ENCODE data around the gene A1BG. TPM values are rescaled to one million over a fixed set of nuclear protein-coding genes. Genes with fewer than 3 reads are reported as not detected.
"Not testable (repeated sequence)": the region's sequence is repeated elsewhere in the genome, so short reads cannot be mapped to it uniquely, and the experiment has no call there.

A1BG gene
- total RNA-seq, 1 experiment from 2014 or later, result 29.0 TPM

- H3K4me3 ChIP-seq, result no peak overlapping the region
- DNase-seq, result no peak
- H3K36me3 ChIP-seq, result peaks cover 19% of the 10 kb centered on the region
- peaks cover 5% of the 10 kb centered on the region; the same call in 1 of the 2 replicates for H3K9me3 ChIP-seq
- H3K27me3 ChIP-seq, result peaks cover 2% of the 10 kb centered on the region; the same call in 1 of the 2 replicates
These were observed 22.8 kb downstream of the A1BG start for GRCh38 chr19:58330458-58330857.

- Histone ChIP-seq H3K4me3 (no peak overlapping the region), H3K36me3 (peaks cover 15% of the 10 kb centered on the region; the same call in 1 of the 2 replicates), H3K9me3 (peaks cover 5% of the 10 kb centered on the region; the same call in 1 of the 2 replicates), H3K27me3 (peaks cover 2% of the 10 kb centered on the region; the same call in 1 of the 2 replicates)
- DNase-seq, result no peak
These were observed 24.3 kb downstream of the A1BG start for GRCh38 chr19:58328999-58329398.

DNA sequence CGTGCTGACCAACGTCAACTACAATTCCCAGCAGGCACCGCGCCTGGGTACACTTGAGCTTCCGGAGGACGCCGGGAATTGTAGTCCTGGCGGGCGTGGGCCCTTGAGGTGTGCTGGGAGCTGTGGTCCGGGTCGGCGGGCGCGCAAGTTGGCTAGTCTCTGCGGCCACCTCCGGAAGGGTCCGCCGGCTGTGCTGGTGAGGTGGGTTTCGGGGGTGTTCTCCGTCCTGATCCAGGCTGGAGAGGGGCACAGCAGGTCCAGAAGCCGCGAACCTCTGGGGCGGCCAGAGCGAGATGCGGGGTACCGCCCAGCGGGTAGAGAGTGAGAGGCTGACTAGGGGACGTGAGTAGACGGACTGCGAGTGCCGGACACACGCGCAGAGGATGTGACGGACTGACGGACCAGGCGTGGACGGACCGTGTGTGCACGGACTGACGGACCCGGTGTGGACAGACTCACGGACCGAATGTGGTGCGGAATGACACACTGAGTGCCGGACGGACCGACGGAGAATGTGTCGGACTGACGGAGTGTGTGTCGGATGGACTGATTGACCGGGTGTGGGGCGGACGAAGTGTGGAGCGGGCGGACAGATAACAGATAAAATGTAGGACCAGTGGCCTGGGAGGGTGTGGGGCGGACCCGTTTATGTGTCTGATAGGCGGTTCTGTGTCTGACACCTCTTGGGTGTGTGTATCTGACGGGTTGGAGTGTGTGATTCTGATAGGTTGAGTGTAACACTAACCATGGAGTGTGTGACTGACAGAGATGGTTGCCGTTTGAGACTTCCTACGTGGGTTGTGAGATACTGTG is 26.2 kb downstream of the A1BG start, which contains the start of gene ZSCAN22:
TSS of gene ZSCAN22 (plus strand) at position 81 of the 813 bp plus-strand sequence. CDS start 7,809 bp downstream, outside the sequence.
- Histone ChIP-seq H3K27me3 (no peaks in the 10 kb centered on the region), H3K36me3 (peaks cover 14% of the 10 kb centered on the region), H3K9me3 (peaks cover 2% of the 10 kb centered on the region; the same call in 1 of the 2 replicates), H3K4me3 (peak within 1 kb of the TSS; percentile 89)
- DNase-seq, result peak; percentile 98

DNA sequence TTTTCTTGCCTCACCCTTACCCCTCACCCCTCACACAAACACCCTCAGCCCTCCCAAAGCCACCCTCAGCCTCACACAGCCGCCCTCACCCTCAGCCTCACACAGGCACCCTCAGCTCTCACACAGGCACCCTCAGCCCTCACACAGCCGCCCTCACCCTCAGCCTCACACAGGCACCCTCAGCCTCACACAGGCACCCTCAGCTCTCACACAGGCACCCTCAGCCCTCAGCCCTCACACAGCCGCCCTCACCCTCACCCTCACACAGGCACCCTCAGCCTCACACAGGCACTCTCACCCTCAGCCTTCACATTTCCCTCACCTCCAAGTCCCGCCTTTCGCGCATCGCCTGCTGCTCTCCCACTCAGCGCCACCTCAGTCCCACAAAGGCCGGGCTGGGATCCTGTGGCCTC is 26.8 kb downstream of the A1BG start:
- no peak for DNase-seq
- peak overlapping the region; percentile 89 for H3K4me3 ChIP-seq

GRCh38 chr19:58325311-58326022 is 27.8 kb downstream of the A1BG start:
- peak overlapping the region; percentile 89 for H3K4me3 ChIP-seq
- peaks cover 23% of the 10 kb centered on the region for H3K36me3 ChIP-seq
- H3K27me3 ChIP-seq, result no peaks in the 10 kb centered on the region
- DNase-seq, result no peak
- no peaks in the 10 kb centered on the region for H3K9me3 ChIP-seq

More for the DNA sequence above, 26.8 kb downstream of the A1BG start:
- Histone ChIP-seq H3K36me3 (peaks cover 20% of the 10 kb centered on the region), H3K27me3 (no peaks in the 10 kb centered on the region), H3K9me3 (peaks cover 2% of the 10 kb centered on the region; the same call in 1 of the 2 replicates)

DNA sequence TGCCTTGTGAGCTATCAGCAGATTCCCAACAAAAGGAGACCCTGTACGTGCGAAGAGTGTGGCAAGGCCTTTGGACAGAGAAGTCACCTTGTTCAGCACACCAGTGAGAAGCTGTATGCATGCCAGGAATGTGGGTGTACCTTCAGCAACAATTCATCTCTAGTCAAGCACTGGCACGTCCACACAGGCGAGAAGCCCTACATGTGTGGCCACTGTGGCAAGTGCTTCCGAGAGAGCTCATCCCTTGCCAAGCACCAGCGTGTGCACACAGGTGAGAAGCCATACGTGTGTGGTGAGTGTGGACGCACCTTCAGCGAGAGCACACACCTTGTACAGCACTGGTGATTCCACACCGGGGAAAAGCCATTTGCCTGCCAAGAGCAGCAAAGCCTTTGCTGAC is 34.1 kb downstream of the A1BG start:
- no peak overlapping the region for H3K4me3 ChIP-seq
- H3K36me3 ChIP-seq, result peaks cover 25% of the 10 kb centered on the region
- DNase-seq, result no peak
- no peaks in the 10 kb centered on the region for H3K9me3 ChIP-seq
- no peaks in the 10 kb centered on the region for H3K27me3 ChIP-seq

- no peak overlapping the region for H3K4me3 ChIP-seq
- DNase-seq, result no peak
- peaks cover 4% of the 10 kb centered on the region; the same call in 1 of the 2 replicates for H3K9me3 ChIP-seq
- peaks cover 34% of the 10 kb centered on the region for H3K36me3 ChIP-seq
- H3K27me3 ChIP-seq, result no peaks in the 10 kb centered on the region
These were observed 35.0 kb downstream of the A1BG start for GRCh38 chr19:58318297-58318696.

DNA sequence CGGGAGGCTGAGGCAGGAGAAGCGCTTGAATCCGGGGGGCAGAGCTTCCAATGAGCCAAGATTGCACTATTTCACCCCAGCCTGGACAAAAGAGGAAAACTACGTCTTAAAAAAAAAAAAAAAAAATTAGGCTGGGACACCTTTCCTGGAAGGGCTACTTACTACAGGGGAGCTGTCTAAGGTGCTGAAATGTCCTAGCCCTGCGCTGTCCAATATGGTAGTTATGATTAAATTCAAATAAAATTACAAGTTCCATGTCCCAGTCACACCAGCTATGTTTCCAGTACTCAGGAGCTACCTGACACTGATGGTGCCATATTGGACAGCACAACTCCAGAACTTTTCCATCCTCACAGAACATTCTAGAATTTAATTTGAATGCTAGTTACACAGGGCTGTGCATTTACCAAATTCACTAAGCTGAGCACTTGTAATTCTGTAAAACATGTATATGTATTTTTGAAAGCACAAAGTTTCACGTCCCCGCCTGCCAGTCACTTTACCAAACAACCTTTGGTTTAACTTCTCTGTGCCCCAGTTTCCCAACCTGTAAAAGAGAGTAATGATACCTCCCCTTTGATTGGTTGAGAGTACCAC is 35.7 kb downstream of the A1BG start:
- Histone ChIP-seq H3K36me3 (peaks cover 41% of the 10 kb centered on the region), H3K27me3 (no peaks in the 10 kb centered on the region), H3K9me3 (peaks cover 6% of the 10 kb centered on the region), H3K4me3 (no peak overlapping the region)
- DNase-seq, result no peak

DNA sequence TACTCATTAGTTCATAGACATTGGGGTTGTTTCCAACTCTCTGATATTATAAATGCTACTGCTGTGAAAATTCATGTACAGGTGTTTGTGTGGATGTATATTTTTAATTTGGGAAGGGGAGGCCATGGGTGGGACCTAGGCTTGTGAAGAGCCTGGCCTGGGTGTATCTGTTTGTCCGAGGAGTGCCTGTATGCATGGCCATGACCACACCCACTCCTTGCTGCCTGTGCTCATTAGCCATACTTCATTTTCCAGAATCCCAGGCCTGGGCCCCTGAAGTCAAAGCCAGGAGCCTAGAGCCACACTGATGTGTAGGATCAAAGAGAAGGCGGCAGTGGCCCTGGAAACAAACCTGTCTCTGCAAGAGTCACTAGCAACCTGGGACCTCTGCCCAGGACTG is 37.7 kb downstream of the A1BG start:
- Histone ChIP-seq H3K36me3 (peaks cover 47% of the 10 kb centered on the region), H3K9me3 (peaks cover 10% of the 10 kb centered on the region), H3K4me3 (no peak overlapping the region), H3K27me3 (no peaks in the 10 kb centered on the region)
- no peak for DNase-seq

- Histone ChIP-seq H3K27me3 (no peaks in the 10 kb centered on the region), H3K4me3 (no peak overlapping the region), H3K9me3 (peaks cover 34% of the 10 kb centered on the region), H3K36me3 (peaks cover 86% of the 10 kb centered on the region)
- no peak for DNase-seq
These were observed 41.9 kb downstream of the A1BG start for GRCh38 chr19:58311345-58311865.

- DNase-seq, H3K27me3 ChIP-seq, H3K4me3 ChIP-seq: not testable (repeated sequence)
- Histone ChIP-seq H3K9me3 (peaks cover 40% of the 10 kb centered on the region), H3K36me3 (peaks cover 93% of the 10 kb centered on the region)
These were observed 42.6 kb downstream of the A1BG start for GRCh38 chr19:58310685-58311084.

- Histone ChIP-seq H3K4me3 (no peak overlapping the region), H3K36me3 (peaks cover 74% of the 10 kb centered on the region), H3K9me3 (peaks cover 48% of the 10 kb centered on the region), H3K27me3 (no peaks in the 10 kb centered on the region)
- no peak for DNase-seq
These were observed 45.6 kb downstream of the A1BG start for GRCh38 chr19:58307736-58308135.

GRCh38 chr19:58305932-58306323 is 47.4 kb downstream of the A1BG start:
- no peak for DNase-seq

GRCh38 chr19:58305065-58305931 is 48.0 kb downstream of the A1BG start, which contains the start of gene ERVK3-1:
Gene ERVK3-1 (plus strand): TSS chr19:58305377. CDS start chr19:58312169, 6,792 bp downstream.
- H3K27me3 ChIP-seq, result no peaks in the 10 kb centered on the region
- peaks cover 69% of the 10 kb centered on the region for H3K36me3 ChIP-seq
- peak; percentile 97 for DNase-seq
- H3K4me3 ChIP-seq, result peak within 1 kb of the TSS; percentile 68
- H3K9me3 ChIP-seq, result peaks cover 43% of the 10 kb centered on the region

More at GRCh38 chr19:58305932-58306323, 47.4 kb downstream of the A1BG start:
- Histone ChIP-seq H3K4me3 (peak overlapping the region; percentile 68), H3K9me3 (peaks cover 43% of the 10 kb centered on the region), H3K27me3 (no peaks in the 10 kb centered on the region), H3K36me3 (peaks cover 71% of the 10 kb centered on the region)

DNA sequence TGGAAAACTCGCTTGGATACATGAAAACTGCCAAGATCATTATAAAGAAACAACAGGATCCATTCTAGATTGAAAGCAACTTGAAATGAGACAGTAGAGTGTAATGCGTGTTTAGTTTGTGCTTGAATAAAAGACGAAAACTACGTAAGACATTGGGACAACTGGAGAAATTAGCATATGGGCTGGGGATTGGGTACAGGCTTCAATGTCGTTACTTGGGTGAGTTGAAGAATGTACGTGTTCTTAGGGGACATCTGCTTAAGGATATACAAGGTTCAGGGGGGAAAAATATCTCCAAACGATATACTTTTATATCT is 48.6 kb downstream of the A1BG start:
- Histone ChIP-seq H3K4me3 (peak overlapping the region; percentile 68), H3K36me3 (peaks cover 69% of the 10 kb centered on the region), H3K27me3 (no peaks in the 10 kb centered on the region), H3K9me3 (peaks cover 42% of the 10 kb centered on the region)
- DNase-seq, result no peak

DNA sequence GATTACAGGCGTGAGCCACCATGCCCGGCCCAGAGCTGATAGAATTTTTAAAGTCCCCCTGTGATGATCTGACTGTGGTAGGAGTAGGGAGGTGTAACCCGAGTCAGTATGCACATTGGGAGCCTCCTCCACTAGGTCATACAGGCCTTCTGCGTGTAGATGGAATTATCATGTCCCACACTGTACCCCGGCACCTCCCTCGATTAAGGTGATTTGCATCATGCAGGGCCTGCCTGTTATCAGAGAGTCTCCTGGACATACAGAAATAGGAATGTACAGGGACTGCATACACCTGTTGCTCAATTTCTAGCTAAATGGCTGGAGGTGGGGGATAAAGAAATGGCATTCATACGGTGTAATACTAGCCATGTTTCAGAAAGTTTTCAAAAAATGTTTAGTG is 49.0 kb downstream of the A1BG start:
- H3K36me3 ChIP-seq, result peaks cover 68% of the 10 kb centered on the region
- DNase-seq, result no peak
- H3K9me3 ChIP-seq, result peaks cover 38% of the 10 kb centered on the region
- H3K4me3 ChIP-seq, result no peak overlapping the region; the same call in none of the 2 replicates
- H3K27me3 ChIP-seq, result no peaks in the 10 kb centered on the region
